GM18858 (cell line): ENCODE data around the gene VPS16.

ENCODE experiments used
- ATAC-seq: cut with Tn5 transposase; IDR thresholded peaks from one replicate; pipeline ENCODE4 v1.9.1; 2021; ENCODE audit not compliant: unreplicated experiment

VPS16 gene

GRCh38 chr20:2867081-2867864 lies 26.7 kb downstream of the VPS16 start:
- no peak for ATAC-seq

DNA sequence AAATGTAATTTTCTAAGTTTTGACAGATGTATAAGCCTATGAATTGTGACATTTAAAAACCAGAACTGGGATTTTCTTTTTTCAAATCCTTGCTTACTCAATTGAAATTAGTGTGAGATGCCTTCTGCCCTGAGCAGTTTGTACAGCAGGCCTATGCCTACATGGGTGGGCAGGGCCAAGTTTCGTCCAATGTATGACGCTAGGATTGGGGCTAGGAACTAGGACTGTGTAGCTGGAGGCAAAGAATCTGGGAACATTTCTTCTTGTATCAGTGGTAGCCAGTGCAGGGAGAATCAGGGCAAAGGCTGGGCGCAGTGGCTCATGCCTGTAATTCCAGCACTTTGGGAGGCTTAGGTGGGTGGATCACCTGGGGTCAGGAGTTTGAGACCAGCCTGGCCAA lies 28.8 kb downstream of the VPS16 start:
- no peak for ATAC-seq

GRCh38 chr20:2871111-2871465 lies 30.5 kb downstream of the VPS16 start:
- no peak for ATAC-seq

GRCh38 chr20:2871661-2872458 lies 31.3 kb downstream of the VPS16 start:
- ATAC-seq, result no peak

- ATAC-seq, result no peak
These were observed 32.0 kb downstream of the VPS16 start for GRCh38 chr20:2872459-2873009.

DNA sequence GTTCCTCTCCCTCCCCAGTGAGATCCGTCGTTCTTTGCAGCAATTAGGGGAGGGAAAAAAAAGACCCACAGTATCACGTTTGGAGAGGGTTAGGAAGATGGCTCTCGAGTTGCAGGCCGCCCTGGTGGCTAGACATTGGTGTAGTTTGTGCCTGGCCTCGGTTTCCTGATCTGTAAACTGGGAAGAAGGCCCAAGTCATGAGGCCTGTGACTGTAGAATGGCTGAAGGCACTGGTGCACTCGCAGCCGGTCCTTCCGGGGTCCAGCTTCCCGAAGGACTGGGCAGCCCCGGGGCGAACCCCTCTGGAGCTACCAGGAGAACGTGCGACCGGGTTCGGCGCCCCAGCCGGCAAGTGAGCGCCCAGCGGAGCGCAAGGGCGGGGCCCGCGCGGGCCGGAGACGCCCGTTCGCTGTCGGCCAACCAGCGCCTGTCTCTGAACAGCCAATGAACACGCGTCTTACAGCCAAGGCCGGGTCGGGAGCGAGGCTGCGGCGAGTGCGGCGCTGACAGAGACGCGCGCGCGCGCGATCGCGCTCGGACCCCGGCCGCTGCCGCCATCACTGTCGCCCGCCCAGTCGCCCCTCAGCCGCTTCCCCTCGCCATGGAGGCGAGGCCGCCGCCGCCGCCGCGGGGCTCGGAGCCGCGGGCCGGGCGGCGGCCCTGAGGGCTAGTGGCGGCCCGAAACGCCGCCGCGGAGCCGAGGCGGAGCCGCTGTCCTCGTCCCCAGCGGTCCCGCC lies 32.6 kb downstream of the VPS16 start, which contains the start of gene PTPRA:
Gene PTPRA, plus strand, starts transcription at position 472 of the 737 bp plus-strand sequence. CDS start 90,797 bp downstream, outside the sequence.
- ATAC-seq, result peak; percentile 77

DNA sequence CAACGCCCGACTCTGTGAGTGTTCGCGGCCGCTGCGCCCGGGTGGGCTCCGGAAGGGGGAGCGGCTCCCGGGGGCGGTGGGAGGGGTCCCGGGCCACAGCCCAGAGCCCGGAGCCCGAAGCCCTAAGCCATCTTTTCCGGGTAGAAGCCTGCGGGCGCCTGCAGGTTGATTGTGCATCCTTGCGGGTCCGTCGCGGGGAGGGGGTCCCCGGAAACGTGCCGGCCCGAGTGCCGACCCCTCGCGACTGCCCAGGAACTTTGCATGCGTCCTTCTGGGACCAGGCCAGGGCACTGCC lies 33.1 kb downstream of the VPS16 start:
- ATAC-seq, result peak; percentile 28

GRCh38 chr20:2874456-2874855 lies 33.9 kb downstream of the VPS16 start:
- no peak for ATAC-seq

DNA sequence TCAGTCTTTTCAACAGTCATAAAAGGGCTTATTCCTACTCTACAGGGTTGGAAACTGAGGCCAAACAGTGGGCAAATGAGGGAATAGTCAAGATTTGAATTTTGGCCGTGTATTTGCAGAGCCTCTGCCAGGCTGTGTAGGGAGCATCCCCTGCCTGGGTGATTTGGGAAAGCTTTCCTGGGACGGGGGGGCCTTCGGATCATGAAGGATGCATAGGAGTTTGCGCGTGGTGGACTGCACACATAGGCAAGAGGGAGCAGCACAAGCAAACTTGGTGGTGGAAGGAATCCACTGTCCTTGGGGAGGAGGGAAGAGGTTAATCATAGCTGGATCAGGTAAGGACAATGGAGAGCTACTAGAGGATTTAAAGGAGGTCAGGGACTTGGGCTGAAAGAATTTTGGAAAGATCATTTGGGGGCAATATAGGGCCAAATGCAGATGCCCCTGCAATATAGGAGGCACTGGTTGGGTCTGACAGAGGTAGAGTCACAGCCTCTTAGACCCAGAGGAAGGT lies 35.2 kb downstream of the VPS16 start:
- no peak for ATAC-seq

DNA sequence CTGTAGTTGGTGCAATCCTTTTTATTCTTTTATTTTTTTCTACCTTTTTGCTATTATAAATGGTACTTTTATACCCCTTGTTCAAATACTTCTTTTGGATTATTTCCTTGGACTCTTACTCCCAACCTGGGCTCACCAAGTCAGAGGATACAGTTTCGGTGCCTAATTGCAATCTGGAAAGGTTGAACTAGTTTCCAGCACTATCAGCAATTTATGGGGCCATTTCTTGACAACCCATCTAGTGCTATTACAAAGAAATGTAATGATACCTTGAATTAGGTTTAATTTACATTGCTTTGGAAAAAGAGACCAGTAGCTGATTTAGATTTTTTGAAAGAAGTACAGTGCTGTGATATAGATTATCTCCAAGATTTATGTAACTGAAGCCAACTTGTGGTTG lies 38.0 kb downstream of the VPS16 start:
- no peak for ATAC-seq

- no peak for ATAC-seq
These were observed 38.6 kb downstream of the VPS16 start for GRCh38 chr20:2879146-2879545.

- no peak for ATAC-seq
These were observed 40.1 kb downstream of the VPS16 start for GRCh38 chr20:2880650-2881049.

DNA sequence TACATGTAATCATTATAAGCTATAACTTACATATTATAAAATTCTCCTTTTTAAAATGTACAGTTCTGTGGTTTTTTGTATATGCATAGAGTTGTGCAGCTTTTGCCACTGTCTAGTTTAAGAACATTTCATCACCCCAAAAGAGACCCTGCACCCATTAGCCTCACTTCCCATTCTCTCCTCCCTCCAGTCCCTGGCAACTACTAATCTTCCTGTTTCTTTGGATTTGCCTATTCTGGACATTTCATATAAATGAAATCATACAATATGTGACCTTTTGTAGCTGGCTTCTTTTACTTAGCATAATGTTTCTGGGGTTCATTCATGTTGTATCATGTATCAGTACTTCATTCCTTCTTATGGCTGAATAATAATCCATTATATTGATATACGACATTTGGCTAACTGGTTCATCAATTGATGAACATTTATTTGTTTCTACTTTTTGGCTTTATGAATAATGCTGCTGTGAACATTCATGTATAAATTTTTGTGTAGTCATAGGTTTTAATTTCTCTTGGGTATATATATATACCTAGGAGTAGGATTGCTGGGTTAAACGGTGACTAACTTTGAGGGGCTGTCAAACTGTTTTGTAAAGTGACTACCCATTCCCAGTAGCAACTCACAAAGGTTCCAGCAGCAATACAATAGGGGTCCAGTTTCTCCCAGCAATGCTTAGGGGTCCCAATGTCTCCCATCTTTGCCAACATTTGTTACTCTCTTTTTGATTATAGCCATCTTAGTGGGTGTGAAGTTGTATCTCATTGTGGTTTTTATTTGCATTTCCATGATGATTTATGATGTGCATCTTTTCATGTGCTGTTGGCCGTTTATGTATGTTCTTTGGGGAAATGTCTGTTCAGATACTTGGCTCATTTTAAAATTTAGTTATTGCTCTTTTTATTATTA lies 43.4 kb downstream of the VPS16 start:
- ATAC-seq, result no peak

- ATAC-seq, result no peak
These were observed 47.2 kb downstream of the VPS16 start for GRCh38 chr20:2887715-2888114.

DNA sequence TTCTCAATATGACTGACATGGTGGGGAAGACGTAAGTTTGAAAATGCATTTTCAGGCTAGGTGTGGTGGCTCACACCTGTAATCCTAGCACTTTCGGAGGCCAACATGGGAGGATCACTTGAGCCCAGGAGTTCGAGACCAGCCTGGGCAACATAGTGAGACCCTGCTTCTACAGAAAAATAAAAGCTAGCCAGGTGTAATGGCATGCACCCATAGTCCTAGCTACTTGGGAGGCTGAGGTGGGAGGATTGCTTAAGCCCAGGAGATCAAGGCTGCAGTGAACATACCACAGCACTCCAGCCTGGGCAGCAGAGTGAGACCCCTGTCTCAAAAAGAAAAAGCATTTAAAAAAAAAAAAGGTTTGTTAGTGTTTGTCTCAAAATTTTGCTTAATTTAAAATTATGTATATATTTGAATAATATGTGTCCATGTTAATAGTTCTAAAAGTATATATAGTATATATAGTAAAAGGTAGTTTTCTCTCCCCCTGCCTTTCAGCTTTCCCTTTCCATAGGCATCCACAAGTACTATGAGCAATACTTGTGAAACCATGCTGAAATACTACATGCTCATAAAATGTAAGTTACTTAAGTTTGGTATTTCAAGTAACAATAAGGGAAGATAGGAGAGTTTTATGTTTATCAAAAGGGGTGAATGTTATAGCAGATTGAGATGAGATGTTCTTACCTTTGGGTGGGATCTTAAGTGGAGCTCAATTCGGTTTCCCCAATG lies 47.8 kb downstream of the VPS16 start:
- ATAC-seq, result no peak

GRCh38 chr20:2889209-2889608 lies 48.7 kb downstream of the VPS16 start:
- ATAC-seq, result no peak

DNA sequence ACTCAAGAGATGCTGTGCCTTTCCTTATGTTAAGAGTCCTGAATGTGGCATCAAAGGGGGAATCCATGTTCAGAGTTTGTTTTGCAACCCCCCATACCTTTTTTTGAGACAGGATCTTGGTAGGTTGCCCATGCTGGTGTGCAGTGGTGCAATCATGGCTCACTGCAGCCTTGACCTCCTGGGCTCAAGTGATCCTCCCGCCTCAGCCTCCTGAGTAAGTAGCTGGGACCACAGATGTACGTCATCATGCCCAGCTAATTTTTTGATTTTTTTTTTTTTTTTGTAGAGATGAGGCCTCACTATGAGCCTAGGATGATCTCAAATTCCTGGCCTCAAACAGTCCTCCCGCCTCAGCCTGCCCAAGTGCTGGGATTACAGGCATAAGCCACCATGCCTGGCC lies 49.3 kb downstream of the VPS16 start:
- ATAC-seq, result no peak

GRCh38 chr20:2890742-2891141 lies 50.2 kb downstream of the VPS16 start:
- no peak for ATAC-seq

DNA sequence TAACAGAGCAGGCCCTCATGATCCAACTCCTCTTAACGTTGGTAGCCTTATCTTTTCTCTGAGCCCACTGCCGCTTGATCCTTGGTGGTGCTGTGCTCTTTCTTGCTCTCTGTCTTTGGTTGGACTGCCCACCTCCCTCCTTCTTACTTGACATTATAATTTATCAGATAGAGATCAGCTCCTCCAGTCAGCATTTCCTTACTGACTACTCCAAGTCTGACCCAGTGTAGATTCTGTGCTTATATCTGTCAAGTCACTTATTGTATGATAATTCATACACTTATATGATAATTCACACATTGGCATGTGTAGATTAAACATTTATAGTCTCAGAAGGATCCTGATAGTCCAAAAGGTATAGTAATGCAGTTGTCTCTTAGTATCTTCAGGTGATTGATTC lies 50.8 kb downstream of the VPS16 start:
- no peak for ATAC-seq

GRCh38 chr20:2892376-2892775 lies 51.8 kb downstream of the VPS16 start:
- ATAC-seq, result no peak
